Lower leg skin (tissue), 4 donors: Measurements from ENCODE around the gene RTN1. TPM values are rescaled to one million over a fixed set of nuclear protein-coding genes. Genes with fewer than 3 reads are reported as not detected.

Experiments used
- DNase-seq, 2 donors: peaks; one replicate each; pipeline ENCODE4 v3.0.0-alpha.2; 2019; ENCODE audit warnings: low spot score in 2 of 2
- H3K4me3 ChIP-seq: fragments of 200-600 bp; sonication (generic); 2 replicates; pipeline ENCODE4 v1.5.1; 2017; ENCODE audit warnings: mild to moderate bottlenecking, low read depth; ENCODE audit not compliant: poor library complexity, severe bottlenecking
- POLR2A ChIP-seq, 2 donors: fragments of 450-650 bp; IDR thresholded peaks; one replicate each; pipeline ENCODE4 v1.6.1; 2016 to 2017; ENCODE audit warnings: antibody characterized with exemption in 2 of 2, mild to moderate bottlenecking in 1 of 2, moderate library complexity in 1 of 2
- WGBS, 2 donors: methylation state at CpG; one replicate each; pipeline ENCODE4 v1.1.5; 2018; 5-methylcytosine and 5-hydroxymethylcytosine counted together
- intact Hi-C: fragments of 100-400 bp; cut with DNase I; formaldehyde crosslinking; loops from one replicate; pipeline ENCODE4 v1.15.0; 2023; ENCODE audit warnings: low total_unique reads
- total RNA-seq, 4 donors: library from RNA; depleted of rRNA; stranded (reverse); fragments of >200 nt; gene quantifications; one replicate each; pipeline ENCODE4 v1.1.0, GENCODE V29; 2016
- TF ChIP-seq, protein P1 (sequence below), 3 donors: fragments of 450-650 bp; IDR thresholded peaks; one replicate each; pipeline ENCODE4 v1.5.1; 2016; ENCODE audit warnings: antibody characterized with exemption in 3 of 3, mild to moderate bottlenecking in 3 of 3, moderate library complexity in 2 of 3

Gene RTN1
- total RNA-seq, 4 donors from 2014 or later = 5.1 to 8.1 (median 5.8) TPM

DNA sequence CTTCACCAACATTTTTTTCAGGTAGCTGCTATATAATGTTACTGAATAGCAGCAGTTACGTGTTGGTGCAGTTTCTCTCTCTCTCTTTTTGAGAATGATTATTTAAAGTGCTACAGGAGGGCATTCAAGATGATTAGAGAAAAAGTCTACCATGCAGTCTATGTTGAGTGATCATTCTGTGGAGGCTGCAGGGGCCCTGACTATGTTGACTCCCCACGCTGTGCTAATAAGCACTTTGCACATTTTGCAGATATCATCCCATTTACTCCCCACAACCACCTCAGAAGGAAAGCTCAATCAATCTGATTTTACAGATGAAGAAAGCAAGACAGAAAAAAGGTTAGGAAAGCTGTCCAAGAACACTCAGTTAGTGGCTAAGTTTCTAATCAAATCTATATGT lies 87.8 kb downstream of the RTN1 start:
- 76 to 85% methylated on average over 2 of the region's 2 CpGs for WGBS, 2 donors
- intact Hi-C loops = no loop called here
- H3K4me3 ChIP-seq = no peak overlapping the region
- DNase-seq = no peak
- TF ChIP-seq POLR2A (IDR thresholded peaks at IDR 0.05) = no peak
- TF ChIP-seq, protein P1, sequence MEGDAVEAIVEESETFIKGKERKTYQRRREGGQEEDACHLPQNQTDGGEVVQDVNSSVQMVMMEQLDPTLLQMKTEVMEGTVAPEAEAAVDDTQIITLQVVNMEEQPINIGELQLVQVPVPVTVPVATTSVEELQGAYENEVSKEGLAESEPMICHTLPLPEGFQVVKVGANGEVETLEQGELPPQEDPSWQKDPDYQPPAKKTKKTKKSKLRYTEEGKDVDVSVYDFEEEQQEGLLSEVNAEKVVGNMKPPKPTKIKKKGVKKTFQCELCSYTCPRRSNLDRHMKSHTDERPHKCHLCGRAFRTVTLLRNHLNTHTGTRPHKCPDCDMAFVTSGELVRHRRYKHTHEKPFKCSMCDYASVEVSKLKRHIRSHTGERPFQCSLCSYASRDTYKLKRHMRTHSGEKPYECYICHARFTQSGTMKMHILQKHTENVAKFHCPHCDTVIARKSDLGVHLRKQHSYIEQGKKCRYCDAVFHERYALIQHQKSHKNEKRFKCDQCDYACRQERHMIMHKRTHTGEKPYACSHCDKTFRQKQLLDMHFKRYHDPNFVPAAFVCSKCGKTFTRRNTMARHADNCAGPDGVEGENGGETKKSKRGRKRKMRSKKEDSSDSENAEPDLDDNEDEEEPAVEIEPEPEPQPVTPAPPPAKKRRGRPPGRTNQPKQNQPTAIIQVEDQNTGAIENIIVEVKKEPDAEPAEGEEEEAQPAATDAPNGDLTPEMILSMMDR (IDR thresholded peaks at IDR 0.05) = no peak

DNA sequence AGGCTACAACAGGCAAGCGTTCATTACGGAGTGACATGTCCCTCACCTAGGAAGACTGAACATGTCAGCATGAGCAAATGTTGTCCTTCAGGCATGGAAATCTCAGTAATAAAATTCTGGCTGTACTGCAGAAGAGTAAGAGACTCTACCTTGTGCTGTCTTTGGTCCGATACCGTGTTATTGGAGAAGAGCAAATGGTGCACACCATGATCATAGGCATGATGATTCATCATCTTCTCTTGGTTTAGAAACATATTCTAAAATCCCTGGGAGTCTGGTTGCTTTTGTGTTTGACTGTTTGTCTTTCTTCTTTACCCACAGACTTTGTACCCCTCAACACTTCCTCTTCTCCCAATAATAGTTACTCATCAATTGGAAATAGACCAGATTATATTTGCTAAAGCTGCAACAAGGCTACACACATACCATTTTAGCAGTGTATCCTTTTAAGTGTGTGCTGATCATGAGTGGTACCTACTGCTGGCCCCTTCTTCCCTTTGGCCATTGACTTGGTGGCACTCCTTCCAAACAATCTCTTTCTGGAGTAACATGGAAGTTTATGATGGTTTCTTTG lies 93.5 kb downstream of the RTN1 start:
- intact Hi-C loops = no loop called here
- TF ChIP-seq POLR2A (IDR thresholded peaks at IDR 0.05) = no peak
- TF ChIP-seq, protein P1 (IDR thresholded peaks at IDR 0.05) = no peak
- 72 to 98% methylated on average over 4 of the region's 4 CpGs for WGBS, 2 donors
- no peak for DNase-seq
- H3K4me3 ChIP-seq = no peak overlapping the region

DNA sequence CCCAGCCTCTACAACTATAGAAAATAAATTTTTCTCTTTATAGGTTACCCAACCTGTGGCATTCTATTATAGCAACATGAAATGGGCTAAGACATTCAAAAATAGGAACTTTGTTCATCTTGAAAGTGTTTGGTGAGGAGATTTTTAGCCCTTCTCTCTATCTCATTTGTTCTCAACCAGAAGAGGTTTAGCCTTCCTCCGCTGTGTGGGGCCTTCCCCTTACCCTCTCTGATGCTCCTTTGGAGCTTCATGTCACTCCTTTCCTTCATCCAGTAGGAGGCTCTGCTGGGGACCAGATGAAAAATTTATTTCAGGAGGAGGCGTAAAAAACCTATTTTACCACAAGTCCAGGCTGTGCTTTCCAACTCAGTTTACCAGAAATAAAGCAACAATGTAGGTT lies 94.1 kb downstream of the RTN1 start:
- WGBS, 2 donors = 96% methylated on average over 2 of the region's 2 CpGs
- intact Hi-C loops = no loop called here
- no peak for TF ChIP-seq POLR2A (IDR thresholded peaks at IDR 0.05)
- TF ChIP-seq, protein P1 (IDR thresholded peaks at IDR 0.05) = no peak
- no peak overlapping the region for H3K4me3 ChIP-seq
- no peak for DNase-seq

DNA sequence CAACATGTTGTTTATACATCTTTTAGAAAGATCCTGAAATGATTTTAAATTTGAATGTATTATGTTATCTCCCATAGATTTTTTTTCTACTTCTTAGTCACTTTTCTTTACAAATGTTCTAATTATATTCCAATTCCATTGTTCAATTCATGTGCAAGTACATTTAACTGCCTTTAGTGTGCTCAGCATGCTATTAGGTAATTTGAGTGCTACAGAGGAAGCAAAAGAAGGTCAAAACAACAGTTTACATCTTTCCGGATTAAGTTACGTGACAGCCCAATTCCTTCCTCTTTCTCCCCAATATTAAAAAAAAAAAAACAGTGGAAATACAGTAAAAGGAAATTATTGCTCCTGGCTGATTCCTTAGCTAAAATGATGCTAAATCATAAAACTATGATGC lies 98.3 kb downstream of the RTN1 start:
- H3K4me3 ChIP-seq = no peak overlapping the region
- TF ChIP-seq POLR2A (IDR thresholded peaks at IDR 0.05) = no peak
- TF ChIP-seq, protein P1 (IDR thresholded peaks at IDR 0.05) = no peak
- intact Hi-C loops = no loop called here
- WGBS, 2 donors = 61 to 66% methylated on average over 2 of the region's 2 CpGs
- DNase-seq = no peak

DNA sequence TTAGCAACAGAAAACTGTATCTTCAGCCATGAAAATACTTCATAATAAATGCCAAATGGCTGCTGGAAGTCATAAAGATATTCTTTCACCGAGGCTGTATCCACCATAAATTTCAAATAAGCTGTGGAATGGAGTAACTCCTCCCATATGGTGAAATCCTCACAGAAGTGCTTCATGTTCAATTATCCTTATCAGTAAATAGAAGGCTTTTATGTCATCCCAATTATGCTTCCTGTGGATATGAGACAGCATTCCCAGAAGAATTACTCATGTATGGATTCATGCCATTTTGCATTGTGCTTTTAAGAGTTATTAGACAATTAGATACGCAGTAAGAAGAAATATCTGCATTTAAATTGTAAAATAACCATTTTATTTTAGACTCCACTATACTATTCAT lies 99.0 kb downstream of the RTN1 start:
- intact Hi-C loops = no loop called here
- TF ChIP-seq, protein P1 (IDR thresholded peaks at IDR 0.05) = no peak
- TF ChIP-seq POLR2A (IDR thresholded peaks at IDR 0.05) = no peak
- DNase-seq = no peak
- 40 to 44% methylated on average over 2 of the region's 2 CpGs for WGBS, 2 donors
- no peak overlapping the region for H3K4me3 ChIP-seq

DNA sequence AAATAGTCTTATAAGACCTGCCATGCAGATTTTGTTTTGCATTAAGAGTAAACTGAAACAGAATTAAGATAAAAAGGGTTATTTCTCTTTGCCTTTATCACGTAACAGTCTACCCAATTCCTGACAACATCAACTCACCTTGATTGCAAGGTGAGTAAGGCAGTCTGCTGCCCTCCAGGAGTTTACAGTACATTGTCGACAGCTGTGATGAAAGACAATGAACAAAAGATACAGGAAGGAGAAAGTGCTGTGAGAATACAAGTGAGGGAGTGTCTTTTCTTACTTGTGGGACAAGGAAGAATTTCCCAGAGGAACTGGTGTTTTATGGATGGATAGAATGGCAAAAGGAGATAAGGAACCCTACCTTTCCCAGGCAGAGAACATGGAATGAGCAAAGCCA lies 101.0 kb downstream of the RTN1 start:
- DNase-seq = no peak
- intact Hi-C loops = no loop called here
- 72 to 76% methylated on average over 2 of the region's 2 CpGs for WGBS, 2 donors
- no peak overlapping the region for H3K4me3 ChIP-seq
- TF ChIP-seq, protein P1 (IDR thresholded peaks at IDR 0.05) = no peak
- no peak for TF ChIP-seq POLR2A (IDR thresholded peaks at IDR 0.05)
